WTC11 (cell line): ENCODE measurements around the gene SESN2. TPM values are rescaled to one million over a fixed set of nuclear protein-coding genes. Genes with fewer than 3 reads are reported as not detected.

Experiments
- ATAC-seq: fragments of 200-7000 bp; cut with Tn5 transposase; 2 replicates; pipeline ENCODE4 v1.10.0; 2021; ENCODE audit warnings: mild to moderate bottlenecking, moderate library complexity
- CTCF ChIA-PET: fragments of 300-600 bp; sonication (Branson Sonifier 250); formaldehyde crosslinking; loops from one replicate; lab custom pipeline; 2021; ENCODE audit warnings: antibody characterized with exemption; lab: Charles Lee
- POLR2A ChIA-PET: fragments of 350-600 bp; sonication (Branson Sonifier 250); formaldehyde crosslinking; loops from one replicate; lab custom pipeline; 2021; ENCODE audit warnings: antibody characterized with exemption; lab: Charles Lee
- DNase-seq: peaks from one replicate; pipeline ENCODE4 v3.0.0; 2021; ENCODE audit warnings: low spot score
- H3K27ac Mint-ChIP-seq: 2 replicates; pipeline ENCODE4 v1.8.0; 2021; ENCODE audit warnings: mixed read lengths
- H3K27me3 Mint-ChIP-seq: 2 replicates; pipeline ENCODE4 v1.8.0; 2021; ENCODE audit warnings: low read depth, mild to moderate bottlenecking, moderate library complexity, mixed read lengths
- H3K36me3 Mint-ChIP-seq: 2 replicates; pipeline ENCODE4 v1.8.0; 2021; ENCODE audit warnings: mixed read lengths
- H3K4me1 Mint-ChIP-seq: 2 replicates; pipeline ENCODE4 v1.8.0; 2022; ENCODE audit warnings: mixed read lengths
- H3K4me3 Mint-ChIP-seq: 2 replicates; pipeline ENCODE4 v1.8.0; 2021; ENCODE audit warnings: mild to moderate bottlenecking, moderate library complexity, mixed read lengths
- H3K9me3 Mint-ChIP-seq: 2 replicates; pipeline ENCODE4 v1.8.0; 2021; ENCODE audit warnings: mixed read lengths
- AFF4 ChIP-seq: sonication (generic); formaldehyde crosslinking; IDR thresholded peaks from 2 replicates; pipeline ENCODE4 v1.8.1; 2023; ENCODE audit warnings: mild to moderate bottlenecking, missing genetic modification reagents, borderline replicate concordance
- ATF3 ChIP-seq: sonication (generic); formaldehyde crosslinking; conservative IDR thresholded peaks from 2 replicates; pipeline ENCODE4 v1.8.1; 2022; ENCODE audit warnings: mild to moderate bottlenecking, missing genetic modification reagents
- CREB1 ChIP-seq: sonication (generic); formaldehyde crosslinking; IDR thresholded peaks from 2 replicates; pipeline ENCODE4 v1.8.0; 2023; ENCODE audit warnings: mild to moderate bottlenecking, missing genetic modification reagents
- ESRRA ChIP-seq: sonication (generic); formaldehyde crosslinking; IDR thresholded peaks from 2 replicates; pipeline ENCODE4 v1.8.1; 2022; ENCODE audit warnings: mild to moderate bottlenecking, missing genetic modification reagents, borderline replicate concordance
- FOXK1 ChIP-seq: sonication (generic); formaldehyde crosslinking; IDR thresholded peaks from 2 replicates; pipeline ENCODE4 v1.8.0; 2022; ENCODE audit warnings: mild to moderate bottlenecking, moderate library complexity, missing genetic modification reagents
- GABPB1 ChIP-seq: sonication (generic); formaldehyde crosslinking; IDR thresholded peaks from 2 replicates; pipeline ENCODE4 v1.8.1; 2023; ENCODE audit warnings: mild to moderate bottlenecking, missing genetic modification reagents
- GTF2I ChIP-seq: fragments of 250-450 bp; sonication (Bioruptor Pico); conservative IDR thresholded peaks from 2 replicates; pipeline ENCODE4 v1.4.0; 2021; ENCODE audit warnings: mild to moderate bottlenecking
- MYBL2 ChIP-seq: sonication (generic); formaldehyde crosslinking; IDR thresholded peaks from 2 replicates; pipeline ENCODE4 v1.8.1; 2023; ENCODE audit warnings: mild to moderate bottlenecking, moderate library complexity, missing genetic modification reagents
- NFE2L1 ChIP-seq: sonication (generic); formaldehyde crosslinking; IDR thresholded peaks from 2 replicates; pipeline ENCODE4 v1.8.1; 2023; ENCODE audit warnings: missing genetic modification reagents
- NFYB ChIP-seq: sonication (generic); formaldehyde crosslinking; conservative IDR thresholded peaks from 2 replicates; pipeline ENCODE4 v1.8.0; 2022; ENCODE audit warnings: low read depth, missing genetic modification reagents
- PRRX2 ChIP-seq: fragments of 250-450 bp; sonication (Bioruptor Pico); IDR thresholded peaks from 2 replicates; pipeline ENCODE4 v1.8.0; 2021; ENCODE audit warnings: mild to moderate bottlenecking
- RORB ChIP-seq: fragments of 250-450 bp; sonication (Bioruptor Pico); IDR thresholded peaks from 2 replicates; pipeline ENCODE4 v1.9.0; 2021; ENCODE audit warnings: mild to moderate bottlenecking
- TCF7 ChIP-seq: sonication (generic); formaldehyde crosslinking; IDR thresholded peaks from 2 replicates; pipeline ENCODE4 v1.8.0; 2022; ENCODE audit warnings: mild to moderate bottlenecking, low read depth, missing genetic modification reagents, moderate library complexity
- ZNF121 ChIP-seq: sonication (generic); formaldehyde crosslinking; IDR thresholded peaks from 2 replicates; pipeline ENCODE4 v1.8.0; 2023; ENCODE audit warnings: missing genetic modification reagents
- ZNF138 ChIP-seq: sonication (generic); formaldehyde crosslinking; conservative IDR thresholded peaks from 2 replicates; pipeline ENCODE4 v1.8.1; 2022; ENCODE audit warnings: mild to moderate bottlenecking, moderate library complexity, missing genetic modification reagents
- ZNF232 ChIP-seq: sonication (generic); formaldehyde crosslinking; IDR thresholded peaks from 2 replicates; pipeline ENCODE4 v1.8.0; 2022; ENCODE audit warnings: mild to moderate bottlenecking, missing genetic modification reagents
- ZSCAN18 ChIP-seq: fragments of 250-450 bp; sonication (Bioruptor Pico); IDR thresholded peaks from 2 replicates; pipeline ENCODE4 v2.1.2; 2022; ENCODE audit warnings: mild to moderate bottlenecking, moderate library complexity
- total RNA-seq: library from RNA; stranded (reverse); gene quantifications from 3 replicates; pipeline ENCODE4 v1.2.3, GENCODE V29; 2021
- TF ChIP-seq, protein P1 (sequence below): sonication (generic); formaldehyde crosslinking; IDR thresholded peaks from 2 replicates; pipeline ENCODE4 v1.8.1; 2023; ENCODE audit warnings: mild to moderate bottlenecking, missing genetic modification reagents
- TF ChIP-seq, protein P2 (sequence below): sonication (generic); formaldehyde crosslinking; IDR thresholded peaks from 2 replicates; pipeline ENCODE4 v1.8.0; 2022; ENCODE audit warnings: missing genetic modification reagents
- TF ChIP-seq, protein P3 (sequence below): fragments of 250-450 bp; sonication (Bioruptor Pico); IDR thresholded peaks from 2 replicates; pipeline ENCODE4 v1.8.0; 2021; ENCODE audit warnings: mild to moderate bottlenecking

SESN2 gene
- total RNA-seq, 1 experiment from 2014 or later: 38.1 TPM

DNA sequence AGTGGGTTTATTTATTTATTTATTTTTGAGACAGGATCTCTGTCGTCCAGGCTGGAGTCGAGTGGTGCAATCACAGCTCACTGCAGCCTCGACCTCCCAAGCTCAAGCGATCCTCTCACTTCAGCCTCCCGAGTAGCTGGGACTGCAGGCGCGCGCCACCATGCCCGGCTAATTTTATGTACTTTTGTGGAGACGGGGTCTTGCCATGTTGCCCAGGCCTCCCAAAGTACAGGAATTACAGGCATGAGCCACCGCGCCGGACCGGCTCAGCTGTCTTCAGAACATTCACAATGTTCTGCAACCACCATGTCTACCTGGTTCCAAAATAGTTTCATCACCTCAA is 26.1 kb upstream of the SESN2 start:
- POLR2A ChIA-PET: interaction anchor here (0.7 to 1.8 kb wide), 2 partner anchors 16 to 1368 kb away, joined by 3 to 9 read pairs; no protein-coding TSS in a partner anchor
- peak overlapping the region; percentile 99 for H3K4me3 Mint-ChIP-seq
- no peak overlapping the region for H3K27ac Mint-ChIP-seq
- H3K36me3 Mint-ChIP-seq: peaks cover 13% of the 10 kb centered on the region
- TF ChIP-seq ZNF138 (CRISPR knock-in tag) (no peak), ZNF121 (CRISPR knock-in tag) (peak; percentile 91)
- no peak for ATAC-seq
- no peak for DNase-seq
- peaks cover 8% of the 10 kb centered on the region for H3K4me1 Mint-ChIP-seq
- CTCF ChIA-PET: interaction anchor here (2.3 to 3.1 kb wide), 2 partner anchors 15 to 135 kb away, joined by 5 to 36 read pairs; no protein-coding TSS in a partner anchor
- H3K9me3 Mint-ChIP-seq: no peaks in the 10 kb centered on the region
- H3K27me3 Mint-ChIP-seq: no peaks in the 10 kb centered on the region

DNA sequence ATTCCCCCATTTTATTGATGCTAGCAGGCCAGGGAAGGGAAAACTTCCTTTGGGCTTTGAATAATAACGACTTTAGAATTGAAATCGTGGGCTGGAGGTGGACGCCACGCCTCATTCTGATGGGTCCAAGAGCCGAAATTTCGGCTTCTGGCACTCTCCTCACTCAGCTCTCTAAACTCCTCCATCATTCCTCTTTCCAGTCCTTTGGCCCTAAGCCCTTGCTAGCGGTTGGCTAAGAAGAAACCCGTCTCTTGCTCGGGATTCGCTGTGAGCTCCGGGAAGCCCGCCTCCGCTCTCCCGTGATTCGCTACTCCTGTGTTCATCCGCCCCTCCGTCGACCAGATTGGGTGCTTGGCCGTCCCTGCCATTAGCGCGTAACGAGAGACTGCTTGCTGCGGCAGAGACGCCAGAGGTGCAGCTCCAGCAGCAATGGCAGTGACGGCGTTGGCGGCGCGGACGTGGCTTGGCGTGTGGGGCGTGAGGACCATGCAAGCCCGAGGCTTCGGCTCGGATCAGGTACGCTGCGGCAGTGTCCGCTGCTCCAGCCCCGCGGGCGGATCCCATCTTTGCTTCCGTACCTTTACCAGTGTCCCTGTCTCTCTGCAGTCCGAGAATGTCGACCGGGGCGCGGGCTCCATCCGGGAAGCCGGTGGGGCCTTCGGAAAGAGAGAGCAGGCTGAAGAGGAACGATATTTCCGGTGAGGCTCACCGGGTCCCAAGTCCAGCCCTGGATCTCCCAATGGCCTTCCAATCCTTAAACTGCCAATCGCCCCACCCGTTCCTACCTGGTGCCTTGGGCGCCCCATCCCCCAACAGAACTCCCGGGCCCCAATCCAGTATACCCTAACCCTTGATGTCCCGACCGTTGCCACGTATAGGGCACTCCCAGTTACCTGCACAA is 23.3 kb upstream of the SESN2 start, which contains the start of gene ATP5IF1:
ATP5IF1 (plus strand) TSS at position 370 of the 901 bp plus-strand sequence; CDS start at position 430, 60 bp downstream.
- Mint-ChIP-seq H3K36me3 (peaks cover 4% of the 10 kb centered on the region), H3K4me1 (peaks cover 8% of the 10 kb centered on the region), H3K4me3 (no peak within 1 kb of the TSS), H3K27ac (no peak within 1 kb of the TSS), H3K27me3 (no peaks in the 10 kb centered on the region), H3K9me3 (no peaks in the 10 kb centered on the region)
- ChIA-PET POLR2A (interaction anchor here (0.6 to 1.6 kb wide), 12 partner anchors 9 to 408 kb away, joined by 3 to 12 read pairs (median 4); partner anchors contain the start of genes PHACTR4 and SESN2), CTCF (interaction anchor here (0.6 to 3.1 kb wide), 5 partner anchors 12 to 641 kb away, joined by 3 to 36 read pairs (median 4); no protein-coding TSS in a partner anchor)
- DNase-seq (peak; percentile 95), ATAC-seq (peak; percentile 97)
- TF ChIP-seq GABPB1 (CRISPR knock-in tag) (peak; percentile 54; the same call in 1 of the 2 replicates), PRRX2 (CRISPR knock-in tag) (no peak), ESRRA (CRISPR knock-in tag) (no peak), NFE2L1 (CRISPR knock-in tag) (peak; percentile 81), ATF3 (CRISPR knock-in tag) (no peak), CREB1 (CRISPR knock-in tag) (peak; percentile 79; the same call in 1 of the 2 replicates), AFF4 (CRISPR knock-in tag) (no peak), GTF2I (CRISPR knock-in tag) (no peak), ZNF232 (CRISPR knock-in tag) (0 out of 2 replicates have a peak, but pooled peaks have one; percentile 77), NFYB (CRISPR knock-in tag) (peak; percentile 98), FOXK1 (CRISPR knock-in tag) (peak; percentile 92), ZSCAN18 (no peak), TCF7 (peak; percentile 86; the same call in 1 of the 2 replicates), RORB (no peak), MYBL2 (CRISPR knock-in tag) (peak; percentile 87)
- TF ChIP-seq, protein P1, sequence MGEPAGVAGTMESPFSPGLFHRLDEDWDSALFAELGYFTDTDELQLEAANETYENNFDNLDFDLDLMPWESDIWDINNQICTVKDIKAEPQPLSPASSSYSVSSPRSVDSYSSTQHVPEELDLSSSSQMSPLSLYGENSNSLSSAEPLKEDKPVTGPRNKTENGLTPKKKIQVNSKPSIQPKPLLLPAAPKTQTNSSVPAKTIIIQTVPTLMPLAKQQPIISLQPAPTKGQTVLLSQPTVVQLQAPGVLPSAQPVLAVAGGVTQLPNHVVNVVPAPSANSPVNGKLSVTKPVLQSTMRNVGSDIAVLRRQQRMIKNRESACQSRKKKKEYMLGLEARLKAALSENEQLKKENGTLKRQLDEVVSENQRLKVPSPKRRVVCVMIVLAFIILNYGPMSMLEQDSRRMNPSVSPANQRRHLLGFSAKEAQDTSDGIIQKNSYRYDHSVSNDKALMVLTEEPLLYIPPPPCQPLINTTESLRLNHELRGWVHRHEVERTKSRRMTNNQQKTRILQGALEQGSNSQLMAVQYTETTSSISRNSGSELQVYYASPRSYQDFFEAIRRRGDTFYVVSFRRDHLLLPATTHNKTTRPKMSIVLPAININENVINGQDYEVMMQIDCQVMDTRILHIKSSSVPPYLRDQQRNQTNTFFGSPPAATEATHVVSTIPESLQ (CRISPR knock-in tag): no peak
- TF ChIP-seq, protein P2, sequence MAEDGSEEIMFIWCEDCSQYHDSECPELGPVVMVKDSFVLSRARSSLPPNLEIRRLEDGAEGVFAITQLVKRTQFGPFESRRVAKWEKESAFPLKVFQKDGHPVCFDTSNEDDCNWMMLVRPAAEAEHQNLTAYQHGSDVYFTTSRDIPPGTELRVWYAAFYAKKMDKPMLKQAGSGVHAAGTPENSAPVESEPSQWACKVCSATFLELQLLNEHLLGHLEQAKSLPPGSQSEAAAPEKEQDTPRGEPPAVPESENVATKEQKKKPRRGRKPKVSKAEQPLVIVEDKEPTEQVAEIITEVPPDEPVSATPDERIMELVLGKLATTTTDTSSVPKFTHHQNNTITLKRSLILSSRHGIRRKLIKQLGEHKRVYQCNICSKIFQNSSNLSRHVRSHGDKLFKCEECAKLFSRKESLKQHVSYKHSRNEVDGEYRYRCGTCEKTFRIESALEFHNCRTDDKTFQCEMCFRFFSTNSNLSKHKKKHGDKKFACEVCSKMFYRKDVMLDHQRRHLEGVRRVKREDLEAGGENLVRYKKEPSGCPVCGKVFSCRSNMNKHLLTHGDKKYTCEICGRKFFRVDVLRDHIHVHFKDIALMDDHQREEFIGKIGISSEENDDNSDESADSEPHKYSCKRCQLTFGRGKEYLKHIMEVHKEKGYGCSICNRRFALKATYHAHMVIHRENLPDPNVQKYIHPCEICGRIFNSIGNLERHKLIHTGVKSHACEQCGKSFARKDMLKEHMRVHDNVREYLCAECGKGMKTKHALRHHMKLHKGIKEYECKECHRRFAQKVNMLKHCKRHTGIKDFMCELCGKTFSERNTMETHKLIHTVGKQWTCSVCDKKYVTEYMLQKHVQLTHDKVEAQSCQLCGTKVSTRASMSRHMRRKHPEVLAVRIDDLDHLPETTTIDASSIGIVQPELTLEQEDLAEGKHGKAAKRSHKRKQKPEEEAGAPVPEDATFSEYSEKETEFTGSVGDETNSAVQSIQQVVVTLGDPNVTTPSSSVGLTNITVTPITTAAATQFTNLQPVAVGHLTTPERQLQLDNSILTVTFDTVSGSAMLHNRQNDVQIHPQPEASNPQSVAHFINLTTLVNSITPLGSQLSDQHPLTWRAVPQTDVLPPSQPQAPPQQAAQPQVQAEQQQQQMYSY (CRISPR knock-in tag): peak; percentile 40; the same call in 1 of the 2 replicates
- TF ChIP-seq, protein P3, sequence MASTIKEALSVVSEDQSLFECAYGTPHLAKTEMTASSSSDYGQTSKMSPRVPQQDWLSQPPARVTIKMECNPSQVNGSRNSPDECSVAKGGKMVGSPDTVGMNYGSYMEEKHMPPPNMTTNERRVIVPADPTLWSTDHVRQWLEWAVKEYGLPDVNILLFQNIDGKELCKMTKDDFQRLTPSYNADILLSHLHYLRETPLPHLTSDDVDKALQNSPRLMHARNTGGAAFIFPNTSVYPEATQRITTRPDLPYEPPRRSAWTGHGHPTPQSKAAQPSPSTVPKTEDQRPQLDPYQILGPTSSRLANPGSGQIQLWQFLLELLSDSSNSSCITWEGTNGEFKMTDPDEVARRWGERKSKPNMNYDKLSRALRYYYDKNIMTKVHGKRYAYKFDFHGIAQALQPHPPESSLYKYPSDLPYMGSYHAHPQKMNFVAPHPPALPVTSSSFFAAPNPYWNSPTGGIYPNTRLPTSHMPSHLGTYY (CRISPR knock-in tag): no peak
